ENCODE data around the gene GPR137.

DNA sequence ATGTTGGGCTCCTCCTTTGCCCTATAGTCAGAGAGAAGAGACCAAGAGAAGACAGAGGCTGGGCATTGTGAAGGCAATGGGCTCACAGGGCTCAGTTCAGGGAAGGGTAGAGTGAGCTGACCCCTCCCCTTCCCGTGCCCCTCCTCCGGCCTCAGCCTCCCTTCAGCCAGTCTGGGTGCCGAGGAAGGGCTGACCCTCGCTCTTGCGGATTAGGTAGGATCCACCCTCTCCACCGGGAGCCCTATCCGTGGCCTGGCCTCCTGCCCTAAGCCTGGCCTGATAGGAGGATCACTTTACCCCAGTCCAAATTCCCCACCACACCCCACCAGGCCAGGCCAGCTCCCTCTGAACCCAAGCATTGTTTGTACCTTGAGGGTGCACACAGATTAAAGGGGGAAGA is 37.1 kb upstream of the GPR137 start:
- TF ChIP-seq, protein P1, sequence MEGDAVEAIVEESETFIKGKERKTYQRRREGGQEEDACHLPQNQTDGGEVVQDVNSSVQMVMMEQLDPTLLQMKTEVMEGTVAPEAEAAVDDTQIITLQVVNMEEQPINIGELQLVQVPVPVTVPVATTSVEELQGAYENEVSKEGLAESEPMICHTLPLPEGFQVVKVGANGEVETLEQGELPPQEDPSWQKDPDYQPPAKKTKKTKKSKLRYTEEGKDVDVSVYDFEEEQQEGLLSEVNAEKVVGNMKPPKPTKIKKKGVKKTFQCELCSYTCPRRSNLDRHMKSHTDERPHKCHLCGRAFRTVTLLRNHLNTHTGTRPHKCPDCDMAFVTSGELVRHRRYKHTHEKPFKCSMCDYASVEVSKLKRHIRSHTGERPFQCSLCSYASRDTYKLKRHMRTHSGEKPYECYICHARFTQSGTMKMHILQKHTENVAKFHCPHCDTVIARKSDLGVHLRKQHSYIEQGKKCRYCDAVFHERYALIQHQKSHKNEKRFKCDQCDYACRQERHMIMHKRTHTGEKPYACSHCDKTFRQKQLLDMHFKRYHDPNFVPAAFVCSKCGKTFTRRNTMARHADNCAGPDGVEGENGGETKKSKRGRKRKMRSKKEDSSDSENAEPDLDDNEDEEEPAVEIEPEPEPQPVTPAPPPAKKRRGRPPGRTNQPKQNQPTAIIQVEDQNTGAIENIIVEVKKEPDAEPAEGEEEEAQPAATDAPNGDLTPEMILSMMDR (IDR thresholded peaks at IDR 0.05), result no peak
- TF ChIP-seq USF2 (CRISPR knock-in tag; IDR thresholded peaks at IDR 0.05), result no peak
- TF ChIP-seq KAT7 (CRISPR knock-in tag; IDR thresholded peaks at IDR 0.05; ENCODE audit: borderline replicate concordance), result no peak
- TF ChIP-seq ELF4 (CRISPR knock-in tag; IDR thresholded peaks at IDR 0.05; ENCODE audit: low read depth), result no peak
- no peak for TF ChIP-seq USF1 (CRISPR knock-in tag; IDR thresholded peaks at IDR 0.05)
- no peak for TF ChIP-seq CREM (CRISPR knock-in tag; IDR thresholded peaks at IDR 0.05)
- TF ChIP-seq, protein P2, sequence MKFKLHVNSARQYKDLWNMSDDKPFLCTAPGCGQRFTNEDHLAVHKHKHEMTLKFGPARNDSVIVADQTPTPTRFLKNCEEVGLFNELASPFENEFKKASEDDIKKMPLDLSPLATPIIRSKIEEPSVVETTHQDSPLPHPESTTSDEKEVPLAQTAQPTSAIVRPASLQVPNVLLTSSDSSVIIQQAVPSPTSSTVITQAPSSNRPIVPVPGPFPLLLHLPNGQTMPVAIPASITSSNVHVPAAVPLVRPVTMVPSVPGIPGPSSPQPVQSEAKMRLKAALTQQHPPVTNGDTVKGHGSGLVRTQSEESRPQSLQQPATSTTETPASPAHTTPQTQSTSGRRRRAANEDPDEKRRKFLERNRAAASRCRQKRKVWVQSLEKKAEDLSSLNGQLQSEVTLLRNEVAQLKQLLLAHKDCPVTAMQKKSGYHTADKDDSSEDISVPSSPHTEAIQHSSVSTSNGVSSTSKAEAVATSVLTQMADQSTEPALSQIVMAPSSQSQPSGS (CRISPR knock-in tag; IDR thresholded peaks at IDR 0.05; ENCODE audit: borderline replicate concordance, low read depth), result no peak
